NCI-H146 (cell line): ENCODE results near the gene RGS17.
A peak's percentile ranks its signal among the peaks of the same experiment; 100 is the strongest.
"Not testable (repeated sequence)": the region's sequence is repeated elsewhere in the genome, so short reads cannot be mapped to it uniquely, and the experiment has no call there.

Source experiments
- DNase-seq: peaks from one replicate; lab custom pipeline; 2025; lab: John Stamatoyannopoulos, UW

RGS17 gene

DNA sequence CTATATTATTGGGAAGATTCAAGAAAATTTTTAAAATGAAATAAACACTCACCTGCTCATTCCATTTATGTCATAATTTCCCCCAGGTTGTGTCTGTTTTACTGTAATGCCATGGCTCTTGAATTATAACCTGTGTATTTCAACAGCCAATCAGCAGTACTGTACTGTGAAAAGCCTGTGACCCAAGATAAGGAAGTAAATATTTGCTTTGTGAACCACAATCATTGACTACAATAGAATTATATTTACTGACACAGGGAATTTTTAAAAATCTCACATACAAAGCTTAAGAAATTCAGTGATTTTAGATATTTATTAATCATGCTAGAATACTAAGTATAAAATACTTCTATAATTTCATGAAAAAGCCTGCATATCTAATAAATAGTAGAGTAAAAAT is 6.0 kb downstream of the RGS17 start:
- peak; percentile 88 for DNase-seq

DNA sequence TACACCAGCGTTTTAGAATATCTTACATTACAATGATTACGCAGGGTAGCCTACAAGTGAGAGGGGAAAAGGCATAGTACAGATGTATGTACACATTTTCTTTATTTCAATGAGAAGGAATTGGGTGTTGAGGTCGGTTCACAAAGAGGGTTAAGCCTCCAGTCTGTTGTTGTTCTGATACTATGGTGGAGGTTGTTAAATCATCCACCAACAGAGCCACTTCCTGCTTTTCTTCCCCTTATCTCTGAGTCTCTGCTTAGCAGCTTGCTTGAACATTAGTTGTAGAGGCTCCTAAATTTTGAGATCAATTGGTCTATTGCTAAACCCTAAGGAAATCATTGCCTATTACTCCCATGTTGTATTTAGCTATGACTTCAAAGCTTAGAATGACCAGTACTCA is 7.3 kb downstream of the RGS17 start:
- peak; percentile 16 for DNase-seq

DNA sequence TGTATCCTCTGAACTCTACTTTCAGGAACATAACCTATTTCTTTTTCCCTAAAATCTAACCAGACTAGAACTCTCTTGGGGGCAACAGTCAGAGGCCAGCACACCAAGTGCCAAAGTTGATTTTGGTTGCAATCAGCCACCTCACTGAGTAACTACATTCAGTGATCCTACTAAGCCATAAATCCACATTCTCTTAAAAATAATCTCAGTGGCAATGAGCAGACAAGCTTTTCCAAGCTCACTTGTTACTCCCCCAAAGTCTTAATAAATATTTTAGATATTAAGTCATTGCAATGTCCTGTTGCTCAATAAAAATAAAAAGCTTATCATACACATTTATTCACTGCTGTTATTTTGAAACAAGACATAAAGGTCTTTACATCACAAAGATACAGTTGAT is 9.8 kb downstream of the RGS17 start:
- DNase-seq, result no peak

DNA sequence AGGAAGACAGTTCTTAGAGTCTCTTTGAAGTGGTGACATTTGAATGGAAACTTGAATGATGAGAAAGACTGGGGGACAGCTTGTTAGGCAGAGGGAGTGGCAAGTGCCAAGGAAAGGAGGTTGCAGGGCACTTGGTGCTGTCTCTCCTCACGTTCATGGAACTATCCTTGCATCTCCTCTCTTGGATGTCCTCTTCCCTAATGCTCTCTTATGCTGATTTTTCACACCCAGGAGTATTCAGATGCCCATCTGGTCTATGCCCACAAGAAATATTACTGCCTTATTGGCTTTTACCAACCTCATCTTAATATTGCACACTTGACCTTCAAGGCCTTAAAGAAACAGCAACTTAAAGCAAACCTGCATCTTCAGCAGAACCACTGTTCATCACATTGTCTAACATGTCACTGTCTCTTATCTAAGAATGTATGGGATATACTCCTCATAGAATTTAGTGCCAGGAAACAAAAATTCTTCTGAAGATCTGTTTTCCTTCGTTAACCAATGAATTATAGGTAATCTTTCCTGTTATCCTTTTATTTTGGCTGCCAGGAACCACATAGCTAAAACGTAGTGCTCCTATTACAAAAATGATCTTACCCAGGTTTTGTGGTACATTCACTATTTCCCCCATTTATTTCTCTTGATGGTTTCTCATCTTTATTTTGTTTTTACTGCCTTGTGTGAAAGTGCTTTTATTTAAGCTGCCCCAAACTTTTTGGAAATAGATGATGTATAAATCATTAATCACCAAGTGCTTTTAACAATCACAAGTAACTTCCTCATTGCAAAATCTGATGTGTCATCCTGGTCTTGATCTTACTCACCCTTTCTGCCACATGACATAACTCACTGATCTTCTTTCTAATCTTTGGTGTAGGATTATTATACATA is 12.8 kb downstream of the RGS17 start:
- no peak for DNase-seq

DNA sequence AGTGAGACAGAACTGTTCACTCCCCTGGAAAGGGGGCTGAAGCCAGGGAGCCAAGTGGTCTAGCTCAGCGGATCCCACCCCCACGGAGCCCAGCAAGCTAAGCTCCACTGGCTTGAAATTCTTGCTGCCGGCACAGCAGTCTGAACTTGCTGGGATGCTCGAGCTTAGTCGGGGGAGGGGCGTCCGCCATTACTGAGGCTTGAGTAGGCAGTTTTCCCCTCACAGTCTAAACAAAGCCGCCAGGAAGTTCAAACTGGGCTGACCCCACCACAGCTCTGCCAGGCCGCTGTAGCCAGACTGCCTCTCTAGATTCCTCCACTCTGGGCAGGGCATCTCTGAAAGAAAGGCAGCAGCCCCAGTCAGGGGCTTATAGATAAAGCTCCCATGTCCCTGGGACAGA is 20.0 kb downstream of the RGS17 start:
- DNase-seq, result not testable (repeated sequence)

DNA sequence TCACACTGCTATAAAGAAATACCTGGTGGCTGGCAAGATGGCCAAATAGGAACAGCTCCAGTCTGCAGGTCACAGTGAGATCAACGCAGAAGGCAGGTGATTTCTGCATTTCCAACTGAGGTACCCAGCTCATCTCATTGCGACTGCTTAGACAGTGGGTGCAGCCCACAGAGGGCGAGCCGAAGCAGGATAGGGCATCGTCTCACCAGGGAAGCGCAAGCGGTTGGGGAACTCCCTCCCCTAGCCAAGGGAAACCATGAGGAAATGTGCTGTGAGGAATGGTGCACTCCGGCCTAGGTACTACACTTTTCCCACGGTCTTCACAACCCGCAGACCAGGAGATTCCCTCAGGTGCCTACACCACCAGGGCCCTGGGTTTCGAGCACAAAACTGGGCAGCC is 20.5 kb downstream of the RGS17 start:
- not testable (repeated sequence) for DNase-seq

DNA sequence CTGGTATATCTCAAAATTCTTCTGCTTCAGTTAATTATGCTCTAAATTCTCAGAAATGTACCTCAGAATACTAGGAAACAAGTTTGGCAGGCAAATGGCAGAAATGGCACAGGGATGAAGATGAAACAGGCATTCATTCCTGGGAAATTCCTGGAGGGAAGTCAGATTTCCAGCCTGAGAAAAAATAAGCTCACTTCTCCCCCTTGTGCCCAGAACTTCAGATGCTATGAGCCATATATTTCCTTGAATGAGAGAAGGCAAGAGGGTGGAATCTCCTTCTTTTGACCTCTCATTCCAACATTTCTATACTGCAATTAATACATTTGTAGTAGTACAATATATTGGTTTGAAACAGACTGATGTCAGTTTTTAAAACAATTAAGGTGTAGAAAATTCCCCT is 22.8 kb downstream of the RGS17 start:
- DNase-seq, result peak; percentile 15

DNA sequence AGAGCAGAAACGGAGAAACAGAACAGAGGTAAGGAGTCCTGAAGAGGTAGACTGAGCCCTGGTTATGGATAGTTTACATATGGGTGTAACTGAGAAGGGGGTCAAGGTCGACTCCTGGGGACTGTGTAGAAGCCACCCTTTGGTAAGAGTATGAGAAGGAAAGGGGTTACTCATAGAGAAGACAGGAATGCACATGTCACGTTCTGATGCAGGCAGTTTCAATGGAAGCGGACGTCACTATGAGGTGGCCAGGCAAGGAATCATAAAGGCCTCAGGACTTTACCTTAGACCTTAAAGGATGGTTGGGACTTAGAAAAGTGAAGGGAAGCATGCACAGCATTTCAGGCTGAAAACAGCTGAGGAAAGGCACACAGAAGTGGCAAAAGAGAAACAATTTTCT is 25.1 kb downstream of the RGS17 start:
- DNase-seq, result no peak

DNA sequence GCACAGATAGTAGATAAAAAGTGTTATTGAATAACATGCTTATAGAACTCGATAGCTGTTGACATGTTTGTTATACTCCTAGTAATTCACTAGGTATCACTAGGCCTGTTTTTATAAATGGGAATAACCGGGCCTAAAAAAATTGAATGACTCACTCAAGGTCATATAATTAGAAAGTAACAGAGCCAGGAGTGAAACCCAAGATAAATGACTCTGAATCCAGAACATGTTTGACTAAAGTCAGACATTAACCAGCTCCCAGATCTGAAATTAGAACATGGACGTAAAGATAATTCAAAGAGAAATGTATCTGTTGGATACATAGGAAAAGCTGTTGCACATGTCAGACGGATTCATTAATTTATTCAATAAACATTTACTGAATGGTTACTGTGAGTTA is 26.9 kb downstream of the RGS17 start:
- DNase-seq, result no peak

DNA sequence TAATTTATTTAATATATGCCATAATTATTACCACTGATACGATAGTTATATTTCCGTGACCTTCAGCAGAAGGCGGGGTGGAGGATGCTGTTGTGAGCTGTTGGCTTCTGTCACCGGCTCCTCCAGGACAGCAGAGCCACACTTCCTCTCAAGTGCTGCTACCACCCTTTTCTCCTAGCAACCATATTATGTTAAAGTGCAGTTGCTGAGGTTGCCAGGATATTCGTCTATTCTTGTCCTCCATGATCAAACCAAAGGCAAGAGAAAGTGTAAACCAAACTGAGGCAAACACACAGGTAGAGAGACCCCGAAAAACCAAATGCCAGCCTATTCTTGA is 27.8 kb downstream of the RGS17 start:
- DNase-seq, result no peak

DNA sequence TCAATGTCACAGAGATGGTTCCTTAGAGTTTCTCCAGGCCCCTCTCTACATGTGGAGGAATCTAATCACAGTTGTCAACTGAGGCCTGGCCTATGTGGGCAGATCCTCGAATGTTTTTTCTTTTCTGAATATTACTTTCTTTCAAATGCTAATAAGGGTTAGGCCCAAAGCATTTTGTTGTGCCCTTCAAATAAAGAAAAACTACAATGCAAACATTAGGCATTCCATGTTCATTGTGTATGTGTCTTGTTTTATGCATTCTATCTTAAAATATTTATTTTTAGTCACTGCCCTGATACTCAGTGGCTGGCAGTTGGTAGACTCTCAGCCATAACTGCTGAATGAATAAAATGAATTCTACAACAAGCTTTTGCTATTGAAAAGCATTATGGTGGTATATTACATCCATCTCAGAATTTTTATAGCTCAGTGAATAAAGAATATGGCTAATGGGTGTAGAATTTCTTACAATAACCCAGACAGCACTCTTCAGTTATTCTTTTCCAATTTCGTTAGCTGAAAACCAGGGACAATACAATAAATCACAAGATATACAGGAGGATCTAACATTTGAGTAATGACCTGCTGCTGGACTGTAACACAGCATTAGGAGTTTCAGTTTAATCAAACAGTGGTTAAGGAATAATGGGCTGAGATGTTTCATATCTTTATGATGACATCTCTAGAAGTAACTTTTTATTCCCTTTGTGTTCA is 28.3 kb downstream of the RGS17 start:
- no peak for DNase-seq

DNA sequence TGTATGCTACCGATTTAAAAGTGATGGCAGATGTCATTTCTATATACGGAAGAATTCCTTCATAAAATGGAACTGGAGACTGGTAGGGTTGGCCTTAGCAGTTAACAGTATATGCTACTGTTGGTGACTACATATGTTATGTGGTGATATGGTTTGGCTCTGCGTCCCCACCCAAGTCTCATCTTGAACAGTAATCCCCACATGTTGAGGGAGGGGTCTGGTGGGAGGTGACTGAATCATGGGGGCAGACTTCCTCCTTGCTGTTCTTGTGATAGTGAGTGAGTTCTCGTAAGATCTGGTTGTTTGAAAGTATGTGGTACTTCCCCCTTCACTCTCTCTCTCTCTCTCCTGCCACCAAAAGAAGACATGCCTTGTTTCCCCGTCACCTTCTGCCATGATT is 29.6 kb downstream of the RGS17 start:
- DNase-seq, result no peak

DNA sequence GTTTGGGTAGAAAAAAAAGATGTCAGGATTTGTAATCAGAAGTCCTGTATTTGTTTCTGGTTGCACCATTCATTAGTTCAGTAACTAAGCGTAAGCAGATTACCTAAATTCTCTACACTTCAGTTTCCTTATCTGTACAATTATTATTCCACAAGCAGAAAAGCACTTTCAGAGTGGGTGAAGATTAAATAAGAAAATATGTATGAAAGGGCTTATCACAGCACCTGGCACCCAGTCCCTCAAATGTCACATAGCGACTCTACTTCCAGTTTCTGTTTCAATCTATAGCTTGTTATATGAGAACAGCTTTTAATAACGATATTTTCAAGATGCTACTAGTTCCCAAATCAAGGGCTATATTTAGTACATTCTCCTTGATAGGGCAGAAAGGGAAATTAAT is 31.4 kb downstream of the RGS17 start:
- DNase-seq, result no peak

DNA sequence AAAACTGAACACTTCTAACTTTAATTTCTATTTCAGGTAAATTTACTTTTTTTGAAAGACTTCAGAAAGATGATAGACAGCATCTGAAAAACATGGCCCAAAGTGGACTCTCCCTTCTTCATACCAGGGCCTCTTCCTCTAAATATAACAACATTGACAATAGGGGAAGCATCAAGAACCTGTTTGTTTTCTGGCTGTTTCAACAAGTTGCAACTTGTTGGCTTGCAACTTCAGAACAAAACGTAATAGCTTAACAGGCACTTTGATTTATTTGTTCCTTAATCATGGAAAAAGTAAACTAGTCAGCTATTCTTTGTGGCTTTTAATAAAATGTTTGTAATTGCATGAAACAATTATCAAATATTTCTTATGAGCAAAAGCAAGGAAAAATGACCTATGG is 34.3 kb downstream of the RGS17 start:
- peak; percentile 34 for DNase-seq

DNA sequence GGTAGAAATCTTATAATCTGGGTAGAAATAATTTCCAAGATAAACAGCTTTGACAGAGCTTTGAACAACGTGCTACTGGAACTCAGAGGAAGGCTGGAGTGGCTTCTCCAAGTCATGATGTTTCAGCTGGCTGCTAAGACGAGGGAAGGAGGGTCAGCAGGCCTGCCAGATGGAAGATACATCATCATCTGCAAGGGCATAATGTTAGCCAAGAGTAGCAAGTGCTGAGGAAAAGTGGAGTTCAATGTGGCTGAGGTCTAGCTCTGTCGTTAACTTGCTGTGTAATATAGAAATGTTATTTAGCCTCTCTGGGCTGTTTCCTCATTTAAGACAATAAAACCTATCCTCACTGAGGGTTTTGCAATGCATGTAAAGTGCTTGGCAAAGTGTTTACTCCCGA is 35.1 kb downstream of the RGS17 start:
- DNase-seq, result no peak

DNA sequence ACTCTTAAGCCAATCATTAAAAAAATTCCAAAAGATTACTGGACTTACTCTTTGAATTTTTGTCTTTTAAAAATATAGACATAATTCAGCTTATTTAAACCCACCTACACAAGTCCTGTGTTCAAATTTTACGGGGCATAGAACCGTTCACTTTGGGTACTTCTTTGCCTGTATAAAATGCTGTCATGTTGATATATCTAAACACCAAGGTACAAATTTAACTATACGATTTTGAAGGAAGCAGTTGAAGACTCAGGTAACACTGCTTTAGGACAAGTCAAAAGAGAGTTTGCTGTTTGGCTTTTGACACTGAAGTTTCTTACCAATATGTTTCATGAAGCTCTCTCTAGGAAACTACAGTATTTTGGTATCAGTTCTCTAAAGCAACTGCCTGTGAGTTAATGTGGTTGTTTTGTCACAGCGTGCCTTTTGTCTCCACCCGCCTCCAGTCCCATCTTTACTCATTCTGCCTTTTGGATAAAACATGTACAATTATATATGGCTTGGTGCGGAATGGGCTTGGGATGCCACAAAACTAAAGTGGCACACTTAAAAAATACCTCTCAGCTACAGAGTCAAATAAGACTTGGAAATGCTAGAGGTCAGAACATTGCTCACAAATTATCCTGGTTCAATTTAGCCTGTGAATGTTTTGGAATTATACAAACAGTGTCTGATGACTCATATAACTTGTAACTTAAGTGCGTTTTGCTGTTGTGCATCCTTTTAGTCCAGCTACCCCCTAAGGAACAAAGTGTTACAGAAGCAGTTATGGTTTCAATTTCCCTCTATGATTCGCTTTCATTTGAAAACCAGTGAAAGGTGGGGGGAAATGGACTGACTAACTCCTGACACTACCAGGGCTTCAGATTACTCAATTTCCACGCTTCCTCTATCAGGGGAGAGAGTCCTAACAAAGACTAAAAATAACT is 38.7 kb downstream of the RGS17 start:
- DNase-seq, result no peak

DNA sequence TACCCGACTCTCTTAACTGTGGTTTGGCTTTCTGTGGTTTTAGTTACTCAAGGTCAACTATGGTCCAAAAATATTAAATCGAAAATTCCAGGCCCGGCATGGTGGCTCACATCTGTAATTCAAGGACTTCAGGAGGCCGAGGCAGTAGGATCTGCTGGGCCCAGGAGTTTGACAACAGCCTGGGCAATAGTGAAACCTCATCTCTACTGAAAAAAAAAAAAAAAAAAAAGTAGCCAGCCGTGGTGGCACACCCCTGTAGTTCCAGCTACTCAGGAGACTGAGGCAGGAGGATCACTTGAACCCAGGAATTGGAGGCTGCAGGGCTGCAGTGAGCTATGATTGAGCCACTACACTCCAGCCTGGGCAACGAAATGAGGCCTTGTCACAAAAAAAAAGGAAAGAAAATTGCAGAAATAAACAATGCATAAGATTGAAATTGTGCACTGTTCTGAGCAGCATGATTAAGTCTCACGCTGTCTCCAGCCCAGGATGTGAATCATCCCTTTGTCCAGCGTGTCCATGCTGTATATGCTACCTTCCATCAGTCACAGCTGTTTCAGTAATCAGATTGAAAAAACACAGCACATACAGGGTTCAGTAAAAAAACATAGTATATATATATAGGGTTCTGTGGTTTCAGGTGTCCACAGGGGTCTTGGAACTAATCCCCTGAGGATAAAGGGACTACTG is 40.7 kb downstream of the RGS17 start:
- no peak for DNase-seq

DNA sequence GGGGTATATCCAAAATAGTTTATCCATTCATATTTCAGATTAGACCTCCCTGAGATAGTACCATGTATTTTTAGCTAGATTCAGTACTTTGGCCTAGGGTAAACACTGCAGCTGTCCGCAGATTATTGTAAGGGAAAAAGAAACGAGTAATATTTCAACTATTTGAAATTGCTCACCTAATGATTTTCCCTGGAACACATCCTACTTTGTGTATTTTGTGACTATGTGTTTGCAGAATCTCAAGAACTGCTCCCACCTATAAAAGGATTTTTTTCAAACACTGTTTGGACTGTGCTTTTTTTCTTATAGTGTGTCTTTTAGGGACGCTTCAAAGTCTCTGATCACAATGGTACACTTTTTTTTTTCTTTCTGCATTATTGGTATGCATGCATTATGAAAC is 42.3 kb downstream of the RGS17 start:
- no peak for DNase-seq

DNA sequence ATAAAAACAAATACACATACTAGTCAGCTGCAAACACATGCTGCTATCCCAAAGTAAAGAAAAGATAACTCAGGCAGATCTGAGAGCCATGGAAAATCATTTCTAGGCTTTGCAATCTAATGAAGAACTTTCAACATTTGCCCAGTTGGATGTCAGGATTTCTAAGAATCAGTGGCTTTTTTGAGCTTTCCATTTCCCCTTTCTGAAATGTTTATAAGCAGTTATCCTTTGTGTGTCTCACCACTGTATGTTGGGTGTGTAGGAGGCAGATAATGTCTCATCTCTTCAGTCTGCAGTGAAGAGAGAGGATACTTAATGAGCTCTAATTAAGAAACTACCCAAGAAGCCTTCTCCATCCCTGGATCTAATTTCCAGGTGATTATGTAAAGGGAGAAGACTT is 43.6 kb downstream of the RGS17 start:
- DNase-seq, result no peak

DNA sequence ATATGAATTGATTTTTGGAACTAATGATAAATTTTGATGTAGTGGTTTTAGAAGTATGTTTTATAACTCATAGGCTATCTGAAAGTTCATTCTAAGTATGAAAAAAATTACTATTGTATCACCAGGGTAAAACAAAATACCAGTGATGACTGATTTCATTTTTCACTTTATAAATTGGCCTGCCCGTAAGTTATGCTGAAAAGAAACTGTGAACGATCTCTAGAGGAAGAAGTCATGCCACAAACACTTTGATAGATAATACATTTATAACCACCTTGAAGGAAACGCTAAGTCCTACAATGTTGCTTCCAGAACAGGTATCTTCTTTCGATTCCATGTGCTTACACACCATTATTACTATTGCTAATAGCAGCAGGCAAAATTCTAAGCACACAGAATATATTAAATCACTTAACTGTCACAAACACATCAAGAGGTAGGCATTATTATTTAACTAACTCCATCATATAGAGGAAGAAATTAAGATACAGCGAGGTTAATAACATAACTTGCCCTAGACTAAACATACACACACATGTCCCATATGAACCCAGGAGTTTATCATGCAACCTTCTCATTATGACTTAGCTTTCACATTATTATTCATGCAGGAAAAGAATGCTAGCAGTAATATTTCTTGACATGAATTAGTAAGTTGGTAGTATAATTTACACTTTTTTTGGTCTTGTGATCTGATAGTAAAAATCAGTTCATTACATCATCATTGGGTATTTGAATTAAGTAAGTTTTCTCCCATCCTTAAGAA is 44.7 kb downstream of the RGS17 start:
- no peak for DNase-seq

DNA sequence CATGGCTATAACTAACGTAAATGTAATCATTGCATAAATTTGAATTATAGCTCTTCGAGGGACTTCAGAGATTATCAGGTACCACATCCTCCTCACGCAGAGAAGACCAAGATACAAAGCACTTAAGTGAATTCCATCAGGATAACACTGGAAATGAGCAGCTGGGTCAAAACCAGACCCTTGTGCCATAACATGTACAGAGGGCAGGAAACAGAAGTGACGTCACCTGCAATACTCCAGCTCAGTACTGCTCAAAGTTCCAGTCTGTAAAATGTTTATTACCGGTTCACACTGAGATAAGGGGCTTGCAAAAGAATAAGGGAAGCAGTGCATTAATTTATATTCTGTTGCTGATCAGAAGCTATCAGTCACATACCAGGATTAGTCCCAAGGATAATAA is 45.8 kb downstream of the RGS17 start:
- no peak for DNase-seq
